NB4 (cell line): Measurements from ENCODE around the gene SLC38A2.

Source experiments
- DNase-seq: peaks from one replicate; pipeline ENCODE4 v3.0.0; 2010; ENCODE audit warnings: low read depth
- H3K4me3 ChIP-seq: one replicate; pipeline ENCODE4 v1.5.1; 2011; ENCODE audit warnings: mild to moderate bottlenecking, low read depth, low read length, moderate library complexity
- CTCF ChIP-seq: IDR thresholded peaks from one replicate; pipeline ENCODE4 v1.5.1; 2012; ENCODE audit warnings: low read depth, low read length
- MAX ChIP-seq: IDR thresholded peaks from 2 replicates; pipeline ENCODE4 v1.6.1; 2011; ENCODE audit warnings: low read depth, low read length
- MYC ChIP-seq: IDR thresholded peaks from 2 replicates; pipeline ENCODE4 v1.6.1; 2011; ENCODE audit warnings: low read depth, low read length
- POLR2A ChIP-seq: IDR thresholded peaks from 2 replicates; pipeline ENCODE4 v1.6.1; 2011; ENCODE audit warnings: mild to moderate bottlenecking; ENCODE audit not compliant: insufficient read length; ENCODE audit errors: extremely low read depth

SLC38A2 gene

GRCh38 chr12:46382964-46383653 lies 10.5 kb upstream of the SLC38A2 start:
- no peak for TF ChIP-seq CTCF
- TF ChIP-seq MAX = peak; percentile 95
- TF ChIP-seq MYC = peak; percentile 75
- peak; percentile 97 for TF ChIP-seq POLR2A
- H3K4me3 ChIP-seq = peak overlapping the region; percentile 84
- peak; percentile 98 for DNase-seq

- TF ChIP-seq MAX (peak; percentile 48), POLR2A (no peak), MYC (peak; percentile 40; the same call in 1 of the 2 replicates)
- H3K4me3 ChIP-seq = peak overlapping the region; percentile 68
- peak; percentile 54 for DNase-seq
These were observed 9.9 kb upstream of the SLC38A2 start for GRCh38 chr12:46382408-46382963.

- no peak for DNase-seq
- no peak for TF ChIP-seq POLR2A
- TF ChIP-seq CTCF = no peak
- TF ChIP-seq MAX = no peak
- no peak for TF ChIP-seq MYC
- H3K4me3 ChIP-seq = no peak overlapping the region
These were observed 8.3 kb upstream of the SLC38A2 start for GRCh38 chr12:46380881-46381280.

- no peak overlapping the region for H3K4me3 ChIP-seq
- DNase-seq = no peak
- TF ChIP-seq POLR2A = no peak
These were observed 7.6 kb upstream of the SLC38A2 start for GRCh38 chr12:46380022-46380796.

GRCh38 chr12:46379352-46379751 lies 6.8 kb upstream of the SLC38A2 start:
- no peak overlapping the region for H3K4me3 ChIP-seq
- TF ChIP-seq CTCF = no peak
- TF ChIP-seq MAX = no peak
- no peak for TF ChIP-seq POLR2A
- no peak for TF ChIP-seq MYC
- no peak for DNase-seq

GRCh38 chr12:46378530-46378929 lies 6.0 kb upstream of the SLC38A2 start:
- TF ChIP-seq POLR2A = no peak
- no peak for TF ChIP-seq MAX
- TF ChIP-seq MYC = no peak
- no peak for TF ChIP-seq CTCF
- no peak overlapping the region for H3K4me3 ChIP-seq
- DNase-seq = no peak
